Endothelial cell of umbilical vein (primary cell): ENCODE measurements around the gene RHBDF1.

Experiments
- EZH2 ChIP-seq: IDR thresholded peaks from 2 replicates; pipeline ENCODE4 v1.6.1; 2012; ENCODE audit warnings: borderline replicate concordance, low read depth, mild to moderate bottlenecking, moderate library complexity, low read length, inconsistent platforms; ENCODE audit not compliant: severe bottlenecking
- FOS ChIP-seq: IDR thresholded peaks from 2 replicates; pipeline ENCODE4 v1.6.1; 2011; ENCODE audit warnings: mild to moderate bottlenecking, low read length, moderate library complexity, borderline replicate concordance; ENCODE audit not compliant: insufficient read depth
- JUN ChIP-seq: IDR thresholded peaks from 2 replicates; pipeline ENCODE4 v1.6.1; 2011; ENCODE audit warnings: borderline replicate concordance, low read depth; ENCODE audit not compliant: insufficient read length, insufficient read depth
- MAX ChIP-seq: IDR thresholded peaks from 2 replicates; pipeline ENCODE4 v1.6.1; 2011; ENCODE audit not compliant: insufficient read depth, insufficient read length
- MYC ChIP-seq: IDR thresholded peaks from one replicate; pipeline ENCODE4 v1.6.1; 2011; ENCODE audit warnings: mild to moderate bottlenecking, low read depth, low read length
- POLR2A ChIP-seq: IDR thresholded peaks from 2 replicates; pipeline ENCODE4 v1.6.1; 2012; ENCODE audit warnings: low read depth, mild to moderate bottlenecking, control low read depth, low read length
- POLR2AphosphoS5 ChIP-seq: IDR thresholded peaks from 2 replicates; pipeline ENCODE4 v1.6.1; 2012; ENCODE audit warnings: low read depth, mild to moderate bottlenecking, control low read depth, low read length, moderate library complexity; ENCODE audit not compliant: insufficient read depth
- TF ChIP-seq, protein P1 (sequence below), 2 donors: IDR thresholded peaks; 1 replicate in 1 of 2; 2 replicates in 1 of 2; pipeline ENCODE4 v1.5.1; 2011; ENCODE audit warnings: low read length in 2 of 2, mild to moderate bottlenecking in 2 of 2, moderate library complexity in 2 of 2, control low read depth in 1 of 2, inconsistent platforms in 1 of 2, low read depth in 1 of 2; ENCODE audit not compliant: insufficient read depth in 1 of 2; ENCODE audit errors: extremely low read depth in 1 of 2

DNA sequence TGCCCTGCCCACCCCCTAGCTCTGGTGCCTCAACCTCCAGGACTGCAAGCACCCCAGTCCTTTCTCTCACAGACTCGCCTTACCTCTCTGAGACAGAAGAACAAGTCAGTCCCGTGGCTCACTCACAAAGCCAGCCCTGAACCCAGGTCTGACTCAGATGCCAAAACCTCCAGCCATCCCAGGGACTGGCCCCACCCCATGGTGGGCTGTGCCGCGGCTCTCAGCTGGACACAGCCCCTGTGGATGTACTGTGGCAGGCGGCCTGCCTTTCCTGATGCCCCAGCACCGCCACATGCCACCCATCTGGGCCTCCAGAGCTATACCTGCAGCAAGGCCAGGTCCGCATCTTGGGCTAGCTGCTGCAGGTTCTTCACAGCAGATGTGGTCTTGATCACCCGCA is 25.4 kb upstream of the RHBDF1 start:
- no peak for TF ChIP-seq EZH2
- no peak for TF ChIP-seq MAX
- no peak for TF ChIP-seq POLR2A
- TF ChIP-seq POLR2AphosphoS5, result no peak
- TF ChIP-seq FOS, result no peak
- TF ChIP-seq, protein P1, sequence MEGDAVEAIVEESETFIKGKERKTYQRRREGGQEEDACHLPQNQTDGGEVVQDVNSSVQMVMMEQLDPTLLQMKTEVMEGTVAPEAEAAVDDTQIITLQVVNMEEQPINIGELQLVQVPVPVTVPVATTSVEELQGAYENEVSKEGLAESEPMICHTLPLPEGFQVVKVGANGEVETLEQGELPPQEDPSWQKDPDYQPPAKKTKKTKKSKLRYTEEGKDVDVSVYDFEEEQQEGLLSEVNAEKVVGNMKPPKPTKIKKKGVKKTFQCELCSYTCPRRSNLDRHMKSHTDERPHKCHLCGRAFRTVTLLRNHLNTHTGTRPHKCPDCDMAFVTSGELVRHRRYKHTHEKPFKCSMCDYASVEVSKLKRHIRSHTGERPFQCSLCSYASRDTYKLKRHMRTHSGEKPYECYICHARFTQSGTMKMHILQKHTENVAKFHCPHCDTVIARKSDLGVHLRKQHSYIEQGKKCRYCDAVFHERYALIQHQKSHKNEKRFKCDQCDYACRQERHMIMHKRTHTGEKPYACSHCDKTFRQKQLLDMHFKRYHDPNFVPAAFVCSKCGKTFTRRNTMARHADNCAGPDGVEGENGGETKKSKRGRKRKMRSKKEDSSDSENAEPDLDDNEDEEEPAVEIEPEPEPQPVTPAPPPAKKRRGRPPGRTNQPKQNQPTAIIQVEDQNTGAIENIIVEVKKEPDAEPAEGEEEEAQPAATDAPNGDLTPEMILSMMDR (IDR thresholded peaks at IDR 0.05; ENCODE audit: extremely low read depth in 1 of 2, insufficient read depth in 1 of 2, low read depth in 1 of 2, low read length in 2 of 2), result no peak
- TF ChIP-seq JUN, result no peak
- TF ChIP-seq MYC, result no peak
